Sigmoid colon (tissue), 4 donors: Measurements from ENCODE around the gene TMEM11.

Source experiments
- CTCF ChIP-seq, 4 experiments: fragments of 450-650 bp in 3 of 4; fragments of 200-600 bp in 1 of 4; IDR thresholded peaks; one replicate each; pipeline ENCODE4 v1.5.1; 2016 to 2019; ENCODE audit warnings: antibody characterized with exemption in 4 of 4, mild to moderate bottlenecking in 3 of 4, moderate library complexity in 2 of 4
- EP300 ChIP-seq, 4 donors: sonication (generic); formaldehyde crosslinking; IDR thresholded peaks; one replicate each; pipeline ENCODE4 v1.6.1; 2017; ENCODE audit warnings: antibody characterized with exemption in 4 of 4
- POLR2AphosphoS5 ChIP-seq, 4 donors: sonication (generic); formaldehyde crosslinking; IDR thresholded peaks; one replicate each; pipeline ENCODE4 v1.6.1; 2017; ENCODE audit warnings: antibody characterized with exemption in 4 of 4

- TF ChIP-seq CTCF (IDR thresholded peaks at IDR 0.05), result no peak
- no peak for TF ChIP-seq EP300 (IDR thresholded peaks at IDR 0.05)
- no peak for TF ChIP-seq POLR2AphosphoS5 (IDR thresholded peaks at IDR 0.05)
These were observed 5.6 kb downstream of the TMEM11 start for GRCh38 chr17:21208352-21208751.
